Skin of body (tissue), 2 donors: ENCODE results near the gene NACC2. TPM values are rescaled to one million over a fixed set of nuclear protein-coding genes. Genes with fewer than 3 reads are reported as not detected.

Experiments used
- DNase-seq: peaks from one replicate; lab custom pipeline; 2025; lab: John Stamatoyannopoulos, UW
- total RNA-seq: library from RNA; depleted of rRNA; stranded (reverse); fragments of >200 nt; gene quantifications from one replicate; pipeline ENCODE4 v1.2.3, GENCODE V29; 2014

NACC2 gene
- total RNA-seq, 1 donor from 2014 or later = 2.9 TPM

- no peak for DNase-seq
Measured at GRCh38 chr9:136131629-136132511, 36.8 kb upstream of the NACC2 start.

GRCh38 chr9:136129176-136129575 lies 34.1 kb upstream of the NACC2 start:
- no peak for DNase-seq

- DNase-seq = no peak
Measured at GRCh38 chr9:136128436-136128835, 33.3 kb upstream of the NACC2 start.

GRCh38 chr9:136127313-136127712 lies 32.2 kb upstream of the NACC2 start:
- no peak for DNase-seq

- DNase-seq = no peak
Measured at GRCh38 chr9:136124976-136125692, 30.0 kb upstream of the NACC2 start.

GRCh38 chr9:136122425-136123383 lies 27.6 kb upstream of the NACC2 start:
- DNase-seq = peak; percentile 25

- no peak for DNase-seq
Measured at GRCh38 chr9:136121801-136122200, 26.7 kb upstream of the NACC2 start.

- no peak for DNase-seq
Measured at GRCh38 chr9:136120438-136120844, 25.4 kb upstream of the NACC2 start.

- no peak for DNase-seq
Measured at GRCh38 chr9:136119883-136120393, 24.8 kb upstream of the NACC2 start.

- no peak for DNase-seq
Measured at GRCh38 chr9:136119061-136119882, 24.2 kb upstream of the NACC2 start.

- peak; percentile 93 for DNase-seq
Measured at GRCh38 chr9:136118320-136119060, 23.4 kb upstream of the NACC2 start, which contains the start of gene TMEM250. Gene TMEM250 (minus strand): TSS chr9:136118875. CDS start chr9:136116900, 1,975 bp downstream.

- no peak for DNase-seq
Measured at GRCh38 chr9:136117916-136118319, 22.8 kb upstream of the NACC2 start.

GRCh38 chr9:136117291-136117915 lies 22.3 kb upstream of the NACC2 start:
- no peak for DNase-seq

GRCh38 chr9:136116360-136117098 lies 21.4 kb upstream of the NACC2 start:
- no peak for DNase-seq

- no peak for DNase-seq
Measured at GRCh38 chr9:136115641-136116359, 20.7 kb upstream of the NACC2 start.

GRCh38 chr9:136115206-136115605 lies 20.1 kb upstream of the NACC2 start:
- DNase-seq = no peak

GRCh38 chr9:136114610-136115009 lies 19.5 kb upstream of the NACC2 start:
- DNase-seq = no peak

- no peak for DNase-seq
Measured at GRCh38 chr9:136112541-136112940, 17.5 kb upstream of the NACC2 start.
